HG03066 (cell line): ENCODE data around the gene ABHD17B.
"Not testable (repeated sequence)": the region's sequence is repeated elsewhere in the genome, so short reads cannot be mapped to it uniquely, and the experiment has no call there.

Source experiments
- ATAC-seq: cut with Tn5 transposase; IDR thresholded peaks from one replicate; pipeline ENCODE4 v1.9.1; 2021; ENCODE audit warnings: low read depth; ENCODE audit not compliant: unreplicated experiment

Gene ABHD17B

GRCh38 chr9:71911061-71911907 is at the start of gene ABHD17B, which contains the start of gene C9orf85:
Gene ABHD17B, minus strand, starts transcription at chr9:71911193. Its CDS starts 36,113 bp downstream, at chr9:71875080.
Gene C9orf85, plus strand, starts transcription at chr9:71911639. Its CDS starts 96 bp downstream, at chr9:71911735.
- peak; percentile 90 for ATAC-seq

GRCh38 chr9:71955300-71955915 is 44.4 kb upstream of the ABHD17B start:
- peak; percentile 67 for ATAC-seq

- not testable (repeated sequence) for ATAC-seq
Measured at GRCh38 chr9:71954652-71955051, 43.7 kb upstream of the ABHD17B start.

DNA sequence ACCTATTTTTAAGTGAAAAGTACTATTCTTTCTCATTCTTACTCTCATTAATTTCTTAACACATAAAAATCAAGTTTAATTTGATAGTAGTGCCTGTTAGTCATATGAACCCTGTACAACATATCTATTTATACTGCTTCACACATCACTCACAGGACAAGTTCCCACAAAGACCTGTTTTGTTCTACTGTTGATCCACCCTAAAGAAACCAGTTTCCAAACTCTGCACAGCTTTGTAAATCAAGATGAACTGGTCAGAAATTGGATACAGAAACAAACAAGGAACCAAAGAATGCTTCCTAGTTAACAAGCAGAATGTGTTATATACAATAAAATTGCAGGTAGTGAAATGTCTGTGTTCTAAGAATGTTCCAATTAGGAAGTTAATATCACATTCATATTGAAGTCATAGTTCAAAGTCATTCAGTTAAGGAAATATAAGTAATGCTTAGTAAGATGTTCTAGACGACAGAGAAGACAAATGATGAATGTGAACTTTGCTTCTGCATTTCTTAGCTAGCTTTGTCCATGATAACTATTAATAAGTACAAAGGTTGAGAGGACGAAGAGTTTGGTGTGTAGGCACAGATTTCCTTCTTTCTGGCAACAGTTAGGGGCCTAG is 33.9 kb upstream of the ABHD17B start:
- ATAC-seq = no peak

GRCh38 chr9:71941998-71942567 is 31.1 kb upstream of the ABHD17B start:
- no peak for ATAC-seq

DNA sequence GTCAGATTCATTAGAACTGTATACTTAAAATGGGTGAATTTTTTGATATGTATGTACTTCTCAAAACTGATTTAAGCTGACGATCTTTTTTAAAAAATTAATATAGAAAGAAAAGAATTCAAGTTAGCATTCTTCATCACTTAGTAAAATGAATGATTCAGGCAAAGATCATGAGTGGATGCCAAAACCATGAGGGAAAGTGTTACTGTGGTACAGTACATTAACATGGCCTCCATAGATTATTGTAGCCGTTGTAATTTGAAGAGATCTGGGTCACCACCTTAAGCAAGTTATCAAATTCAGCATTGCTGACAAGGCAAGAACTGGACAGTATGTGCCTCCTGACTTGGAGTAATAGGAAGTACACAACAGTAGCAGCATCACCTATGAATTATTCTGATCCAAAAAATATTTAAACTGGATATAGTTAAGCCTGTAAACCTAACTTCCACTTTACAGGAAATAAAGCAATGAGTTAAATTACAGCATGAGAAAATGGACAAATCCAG is 30.1 kb upstream of the ABHD17B start:
- ATAC-seq = no peak

DNA sequence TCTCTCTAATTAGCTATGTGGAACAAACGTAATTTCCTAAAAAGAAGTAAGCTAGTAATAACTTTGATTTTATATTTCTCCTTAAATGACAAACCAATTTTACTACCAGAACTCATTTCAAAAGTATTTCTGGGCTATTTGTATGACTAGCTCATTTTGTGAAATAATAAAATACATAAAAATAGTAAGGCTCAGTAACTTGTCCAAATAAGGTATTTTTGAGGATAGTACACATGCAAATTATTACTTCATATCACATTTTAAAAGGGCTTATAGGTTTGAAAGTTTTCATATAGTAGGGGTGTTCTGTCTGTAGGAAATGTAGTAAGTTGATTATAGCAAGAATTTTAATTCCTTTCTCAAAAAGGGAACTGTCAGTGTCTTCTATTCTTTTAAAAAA is 26.9 kb upstream of the ABHD17B start:
- ATAC-seq = no peak

DNA sequence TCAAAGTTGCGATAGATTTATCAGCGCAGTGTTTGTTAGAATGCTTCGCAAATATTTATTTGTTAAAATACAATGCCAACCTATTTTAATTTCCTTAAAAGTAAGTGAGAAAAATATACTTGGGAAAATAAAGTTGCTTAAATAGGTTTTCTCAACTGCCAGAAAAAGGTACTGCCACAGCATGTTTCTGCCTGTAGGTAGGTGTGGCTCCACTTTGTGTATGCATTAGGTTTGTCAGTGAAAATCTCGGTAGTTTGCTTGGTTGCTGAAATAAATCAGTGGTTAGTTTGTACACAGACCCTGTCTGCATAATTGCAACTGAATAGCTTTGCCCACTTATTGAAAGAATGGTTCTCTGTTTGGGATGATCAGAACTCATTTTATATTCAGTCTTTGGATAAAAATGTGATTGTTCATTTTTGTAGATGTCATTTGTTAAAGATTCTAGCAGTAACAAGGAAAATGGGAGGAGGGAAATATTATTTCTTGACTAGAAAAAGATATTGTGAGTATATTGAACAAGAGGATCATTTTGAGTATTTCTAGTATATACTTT is 26.2 kb upstream of the ABHD17B start:
- ATAC-seq = no peak

- ATAC-seq = no peak
Measured at GRCh38 chr9:71936066-71936465, 25.1 kb upstream of the ABHD17B start.

GRCh38 chr9:71931166-71931565 is 20.2 kb upstream of the ABHD17B start:
- no peak for ATAC-seq

GRCh38 chr9:71929791-71930440 is 18.9 kb upstream of the ABHD17B start:
- no peak for ATAC-seq

- no peak for ATAC-seq
Measured at GRCh38 chr9:71929223-71929622, 18.2 kb upstream of the ABHD17B start.

DNA sequence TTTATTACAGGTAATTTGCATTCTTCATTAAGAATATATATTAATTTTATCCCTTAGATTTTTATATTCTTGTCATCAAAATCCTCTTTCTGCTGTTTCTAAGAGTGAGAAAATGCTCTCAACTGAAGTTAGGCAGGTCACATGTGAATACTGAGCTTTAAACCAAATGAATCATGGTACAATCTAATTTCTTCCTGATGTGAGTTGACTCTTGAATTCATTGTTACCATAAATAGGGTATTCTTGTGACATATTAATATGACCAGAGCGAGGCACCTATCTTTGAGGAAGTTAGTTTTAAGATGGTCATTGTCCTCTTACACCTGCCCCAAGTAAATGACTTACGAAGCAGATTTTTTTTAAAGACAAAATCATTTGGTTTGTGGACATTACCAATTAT is 17.8 kb upstream of the ABHD17B start:
- no peak for ATAC-seq

DNA sequence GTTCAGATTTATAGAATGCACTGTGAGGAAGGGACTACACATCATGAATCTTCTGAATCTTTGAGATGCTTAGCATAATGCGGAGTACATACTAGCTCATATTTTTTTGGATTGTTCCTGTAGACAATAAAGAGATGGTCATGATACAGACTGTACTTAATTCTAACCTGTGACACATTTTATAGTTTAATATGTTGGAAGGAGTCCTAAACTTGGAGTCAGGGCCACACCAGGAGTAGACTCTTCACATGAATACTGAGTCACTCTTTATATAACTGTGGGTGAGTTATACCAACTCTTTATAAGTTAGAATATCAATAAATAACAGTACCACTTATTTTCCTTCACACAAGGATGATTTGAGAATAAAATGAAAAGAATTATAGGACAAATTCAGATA is 17.4 kb upstream of the ABHD17B start:
- no peak for ATAC-seq

DNA sequence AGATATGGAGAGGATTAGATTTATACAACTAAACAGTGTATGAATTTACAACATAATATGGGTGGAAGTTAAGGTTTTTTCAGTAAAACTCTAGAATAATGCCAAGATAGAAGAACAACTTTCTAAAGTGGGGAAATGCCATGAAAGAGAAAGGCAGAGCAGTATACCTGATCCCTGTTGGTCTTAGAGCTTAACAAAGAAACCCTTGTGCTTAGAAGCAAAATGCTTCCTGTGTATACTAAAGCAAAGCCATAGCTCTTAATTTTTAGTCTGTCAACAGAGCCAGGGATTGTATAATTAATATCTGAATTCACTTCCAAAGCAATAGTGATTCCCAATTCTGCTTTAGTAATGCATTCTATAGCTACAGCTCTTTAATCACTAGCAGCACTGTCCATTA is 14.8 kb upstream of the ABHD17B start:
- ATAC-seq = no peak

- ATAC-seq = no peak
Measured at GRCh38 chr9:71924576-71924975, 13.6 kb upstream of the ABHD17B start.

- no peak for ATAC-seq
Measured at GRCh38 chr9:71921190-71921814, 10.3 kb upstream of the ABHD17B start.

DNA sequence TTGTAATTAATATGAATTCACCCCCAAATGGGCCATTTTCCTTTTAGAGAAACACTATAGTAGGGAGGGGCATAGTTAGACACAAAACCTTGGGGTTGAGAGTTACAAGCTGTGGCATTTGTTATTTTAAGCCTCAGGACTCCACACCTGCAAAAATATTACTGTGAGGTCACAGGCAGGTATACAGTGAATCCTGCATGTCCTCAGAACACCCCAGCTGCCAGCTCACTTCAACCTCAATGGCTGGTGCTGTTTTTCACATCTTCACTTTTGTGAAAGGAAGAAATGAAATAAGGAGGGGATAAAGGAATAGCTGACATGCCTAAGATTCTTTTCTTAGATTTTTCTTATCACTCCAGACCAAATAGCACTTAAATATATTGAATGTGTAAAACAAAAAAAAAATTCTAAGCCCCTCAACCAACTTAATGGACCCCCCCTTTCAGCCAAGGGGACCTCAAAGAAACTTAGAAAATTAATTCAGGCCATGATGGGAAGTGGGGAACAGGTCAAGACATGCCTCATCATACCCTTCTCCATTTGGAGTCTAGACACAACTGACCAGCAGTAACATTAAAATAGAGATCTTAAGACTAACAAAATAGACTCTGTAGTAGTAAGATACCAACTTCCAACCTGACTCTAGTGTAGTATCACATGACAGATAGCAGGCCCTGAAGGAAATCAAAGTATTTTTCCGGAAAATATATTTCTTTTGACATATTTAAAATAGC is 9.6 kb upstream of the ABHD17B start:
- no peak for ATAC-seq

GRCh38 chr9:71918419-71918818 is 7.4 kb upstream of the ABHD17B start:
- no peak for ATAC-seq
